Motor neuron (in vitro differentiated cells): Measurements from ENCODE around the gene EPN3. TPM values are rescaled to one million over a fixed set of nuclear protein-coding genes. Genes with fewer than 3 reads are reported as not detected.

Source experiments
- ATAC-seq, 8 experiments: fragments of 200-7000 bp; cut with Tn5 transposase; replicated peaks in 6 of 8; 2 replicates each; pipeline ENCODE4 v1.8.0; 2021; ENCODE audit warnings: mild to moderate bottlenecking in 8 of 8, moderate library complexity in 8 of 8
- H3K27ac ChIP-seq, 2 donors: fragments of 250-450 bp; sonication (Bioruptor Pico); 2 replicates each; pipeline ENCODE4 v1.9.0; 2021; ENCODE audit warnings: antibody characterized with exemption in 2 of 2, mild to moderate bottlenecking in 2 of 2, moderate library complexity in 1 of 2
- H3K4me1 ChIP-seq, 2 donors: fragments of 250-450 bp; sonication (Bioruptor Pico); replicated peaks in 1 of 2; 2 replicates each; pipeline ENCODE4 v1.6.1; 2021; ENCODE audit warnings: antibody characterized with exemption in 2 of 2, mild to moderate bottlenecking in 2 of 2, moderate library complexity in 1 of 2
- H3K4me3 ChIP-seq, 5 donors: fragments of 250-450 bp; sonication (Bioruptor Pico); 2 replicates each; pipeline ENCODE4 v1.9.0; 2021; ENCODE audit warnings: antibody characterized with exemption in 5 of 5, mild to moderate bottlenecking in 5 of 5, moderate library complexity in 4 of 5
- WGBS, 10 experiments: fragments of 450-650 bp; shearing (Covaris generic); methylation state at CpG; one replicate each; pipeline ENCODE4 v1.0.0; 2022; 5-methylcytosine and 5-hydroxymethylcytosine counted together
- in situ Hi-C, 9 experiments: fragments of 400-800 bp; cut with MboI; loops; one replicate each; pipeline ENCODE4 v1.15.0; 2021; ENCODE audit warnings: low sequenced_read_pairs in 9 of 9, low pct_unique_long_range_greater_than_20kb in 2 of 9; ENCODE audit not compliant: unreplicated experiment in 9 of 9
- total RNA-seq, 8 experiments: library from RNA; unstranded; fragments of 300-600 nt; gene quantifications; 2 replicates each; pipeline versions ENCODE4 v1.2.3 to v1.2.4, GENCODE V29; 2022

The EPN3 gene
- total RNA-seq, 8 experiments from 2014 or later: 0.16 to 0.90 (median 0.54) TPM

- in situ Hi-C loops: loop anchor here in 5 of 9 experiments (10.0 to 25.0 kb wide), 4 partner anchors 144 to 304 kb away; partner anchors contain the start of gene WFIKKN2 (in 2 of the 5)
- H3K4me1 ChIP-seq: peaks cover 27 to 29% of the 10 kb centered on the region in 2 donors
- ATAC-seq: no peak
- H3K4me3 ChIP-seq: no peak overlapping the region
- WGBS, 10 experiments: 67 to 80% methylated on average over 1 of the region's 11 CpGs; no CpG with 5 or more reads in 8 of the 10 experiments
- H3K27ac ChIP-seq: no peak overlapping the region
Observed at GRCh38 chr17:50540560-50541401, 8.2 kb downstream of the EPN3 start.

- Histone ChIP-seq H3K27ac (no peak overlapping the region), H3K4me3 (peak overlapping the region; percentile 38 to 52 (median 42)), H3K4me1 (peaks cover 27 to 29% of the 10 kb centered on the region in 2 donors)
- in situ Hi-C loops: loop anchor here in 5 of 9 experiments (10.0 to 25.0 kb wide), 4 partner anchors 143 to 303 kb away; partner anchors contain the start of gene WFIKKN2 (in 2 of the 5)
- ATAC-seq: no peak
- WGBS, 10 experiments: 40 to 93% (median 80%) methylated on average over 1 to 3 of the region's 9 CpGs; no CpG with 5 or more reads in 5 of the 10 experiments
Observed at GRCh38 chr17:50541402-50541715, 8.8 kb downstream of the EPN3 start.

GRCh38 chr17:50541716-50542688 is 9.5 kb downstream of the EPN3 start:
- in situ Hi-C loops: loop anchor here in 5 of 9 experiments (10.0 to 25.0 kb wide), 4 partner anchors 143 to 303 kb away; partner anchors contain the start of gene WFIKKN2 (in 2 of the 5)

GRCh38 chr17:50542795-50543774 is 10.6 kb downstream of the EPN3 start:
- peak overlapping the region; percentile 38 to 52 (median 42) for H3K4me3 ChIP-seq
- peak overlapping the region in 1 of 2 donors; percentile 61 for H3K27ac ChIP-seq
- in situ Hi-C loops: loop anchor here in 5 of 9 experiments (10.0 to 25.0 kb wide), 4 partner anchors 142 to 302 kb away; partner anchors contain the start of gene WFIKKN2 (in 2 of the 5)
- H3K4me1 ChIP-seq: peaks cover 28 to 32% of the 10 kb centered on the region in 2 donors
- 45 to 100% (median 77%) methylated on average over 1 to 7 of the region's 16 CpGs; no CpG with 5 or more reads in 1 of the 10 experiments for WGBS, 10 experiments
- ATAC-seq: no peak

More at GRCh38 chr17:50541716-50542688, 9.5 kb downstream of the EPN3 start:
- Histone ChIP-seq H3K4me1 (peaks cover 29 to 30% of the 10 kb centered on the region in 2 donors), H3K27ac (peak overlapping the region; percentile 49 to 61), H3K4me3 (peak overlapping the region; percentile 38 to 52 (median 42))
- ATAC-seq: peak; percentile 73 to 86 (median 81)
- 0 to 24% (median 8%) methylated on average over 2 to 17 of the region's 82 CpGs; no CpG with 5 or more reads in 2 of the 10 experiments for WGBS, 10 experiments

GRCh38 chr17:50544516-50544915 is 12.0 kb downstream of the EPN3 start:
- WGBS, 10 experiments: 12 to 100% (median 84%) methylated on average over 1 to 7 of the region's 7 CpGs
- in situ Hi-C loops: loop anchor here in 5 of 9 experiments (10.0 to 25.0 kb wide), 4 partner anchors 140 to 300 kb away; partner anchors contain the start of gene WFIKKN2 (in 2 of the 5)
- peaks cover 15 to 22% of the 10 kb centered on the region in 2 donors for H3K4me1 ChIP-seq
- H3K4me3 ChIP-seq: no peak overlapping the region
- ATAC-seq: no peak
- no peak overlapping the region for H3K27ac ChIP-seq

- in situ Hi-C loops: loop anchor here in 5 of 9 experiments (10.0 to 25.0 kb wide), 4 partner anchors 139 to 299 kb away; partner anchors contain the start of gene WFIKKN2 (in 2 of the 5)
- ATAC-seq: no peak
- Histone ChIP-seq H3K4me3 (no peak overlapping the region), H3K4me1 (peaks cover 15 to 22% of the 10 kb centered on the region in 2 donors), H3K27ac (no peak overlapping the region)
- 50 to 60% methylated on average over 1 of the region's 8 CpGs; no CpG with 5 or more reads in 8 of the 10 experiments for WGBS, 10 experiments
Observed at GRCh38 chr17:50545311-50545710, 12.8 kb downstream of the EPN3 start.

GRCh38 chr17:50546701-50547034 is 14.1 kb downstream of the EPN3 start:
- 0 to 100% (median 56%) methylated on average over 1 to 2 of the region's 4 CpGs; no CpG with 5 or more reads in 4 of the 10 experiments for WGBS, 10 experiments
- Histone ChIP-seq H3K4me3 (peak overlapping the region in 2 of 5 donors; percentile 42 to 52), H3K27ac (no peak overlapping the region), H3K4me1 (peaks cover 20 to 25% of the 10 kb centered on the region in 2 donors)
- no peak for ATAC-seq
- in situ Hi-C loops: loop anchor here in 5 of 9 experiments (10.0 to 25.0 kb wide), 4 partner anchors 138 to 298 kb away; partner anchors contain the start of gene WFIKKN2 (in 2 of the 5)

- 1 to 20% methylated on average over 5 to 23 of the region's 42 CpGs; no CpG with 5 or more reads in 8 of the 10 experiments for WGBS, 10 experiments
- in situ Hi-C loops: loop anchor here in 5 of 9 experiments (10.0 to 25.0 kb wide), 4 partner anchors 138 to 298 kb away; partner anchors contain the start of gene WFIKKN2 (in 2 of the 5)
Observed at GRCh38 chr17:50547035-50547735, 14.7 kb downstream of the EPN3 start, which contains the start of gene SPATA20. SPATA20 (plus strand) TSS chr17:50547174; CDS start chr17:50547209, 35 bp downstream.

GRCh38 chr17:50547736-50548083 is 15.2 kb downstream of the EPN3 start:
- in situ Hi-C loops: loop anchor here in 5 of 9 experiments (10.0 to 25.0 kb wide), 4 partner anchors 137 to 297 kb away; partner anchors contain the start of gene WFIKKN2 (in 2 of the 5)
- Histone ChIP-seq H3K4me1 (peaks cover 16 to 23% of the 10 kb centered on the region in 2 donors), H3K4me3 (peak overlapping the region in 2 of 5 donors; percentile 42 to 52), H3K27ac (no peak overlapping the region)
- 20 to 60% (median 50%) methylated on average over 1 of the region's 5 CpGs; no CpG with 5 or more reads in 7 of the 10 experiments for WGBS, 10 experiments
- peak in 2 of 8 experiments; percentile 8 to 20 for ATAC-seq

More at GRCh38 chr17:50547035-50547735, 14.7 kb downstream of the EPN3 start, which contains the start of gene SPATA20:
- ATAC-seq: peak; percentile 77 to 89 (median 80)
- peaks cover 19 to 25% of the 10 kb centered on the region in 2 donors for H3K4me1 ChIP-seq
- peak within 1 kb of the TSS in 1 of 2 donors; percentile 9 for H3K27ac ChIP-seq
- peak within 1 kb of the TSS; percentile 24 to 52 (median 38) for H3K4me3 ChIP-seq

- Histone ChIP-seq H3K27ac (no peak overlapping the region), H3K4me3 (no peak overlapping the region), H3K4me1 (peaks cover 12 to 18% of the 10 kb centered on the region in 2 donors)
- no peak for ATAC-seq
- WGBS, 10 experiments: 90 to 100% (median 100%) methylated on average over 1 to 6 of the region's 18 CpGs; no CpG with 5 or more reads in 5 of the 10 experiments
- in situ Hi-C loops: loop anchor here in 5 of 9 experiments (10.0 to 25.0 kb wide), 4 partner anchors 136 to 296 kb away; partner anchors contain the start of gene WFIKKN2 (in 2 of the 5)
Observed at GRCh38 chr17:50548831-50549230, 16.3 kb downstream of the EPN3 start.
